HG03342 (cell line): ENCODE data around the gene MFNG.

Source experiments
- ATAC-seq: cut with Tn5 transposase; IDR thresholded peaks from one replicate; pipeline ENCODE4 v1.9.1; 2021; ENCODE audit warnings: mild to moderate bottlenecking, moderate library complexity; ENCODE audit not compliant: unreplicated experiment

Gene MFNG

DNA sequence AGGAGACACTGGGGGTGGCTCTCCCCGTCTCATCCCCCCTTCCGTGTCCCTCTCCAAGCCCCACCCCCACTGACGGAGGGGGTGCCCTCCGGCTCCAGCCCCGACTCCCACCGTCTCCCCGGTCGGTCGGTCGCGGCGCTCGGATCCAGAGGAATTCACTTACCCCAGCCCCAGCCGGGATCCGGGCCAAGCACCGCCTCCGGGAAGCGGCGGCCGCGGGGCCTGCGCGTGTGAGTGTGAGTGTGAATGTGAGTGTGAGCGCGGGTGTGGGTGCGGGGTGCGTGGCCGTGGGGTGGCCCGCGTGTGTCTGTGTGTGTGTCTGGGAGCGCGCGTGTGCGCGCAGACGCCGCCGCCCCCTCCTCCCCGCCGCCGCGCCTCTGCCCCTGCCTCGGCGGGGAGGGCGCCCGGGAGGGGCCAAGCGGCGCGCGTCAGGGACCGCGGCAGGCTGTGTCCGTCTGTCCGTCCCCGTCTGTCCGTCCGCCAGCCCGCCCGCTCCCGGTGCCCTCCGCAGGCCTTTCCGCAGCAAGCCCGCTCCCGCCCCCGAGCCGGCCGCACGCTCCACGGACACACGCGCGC is 59.0 kb downstream of the MFNG start, which contains the start of gene ELFN2:
ELFN2 (minus strand) TSS at position 345 of the 576 bp plus-strand sequence. CDS start 51,945 bp downstream, outside the sequence.
- ATAC-seq, result no peak

DNA sequence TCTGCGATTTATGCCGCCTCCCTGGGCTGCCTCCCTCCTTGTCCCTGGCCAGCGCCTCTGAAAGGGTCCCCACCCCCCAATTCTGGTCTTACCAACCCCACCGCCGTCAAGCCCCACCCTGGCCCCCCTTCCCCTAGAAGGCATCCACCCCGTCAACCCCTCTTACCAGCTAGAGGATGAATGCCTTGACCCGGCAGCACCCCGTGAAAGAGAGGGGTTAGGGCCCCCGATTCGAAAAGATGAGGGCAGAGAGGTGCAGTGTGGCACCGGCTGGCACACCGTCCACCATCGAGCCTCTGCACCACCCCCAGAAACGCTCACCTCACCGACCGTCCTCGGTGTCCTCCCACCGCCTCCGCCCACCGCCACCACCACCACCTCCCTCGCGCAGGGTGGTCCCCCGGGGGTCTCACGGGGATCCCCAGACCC is 59.5 kb downstream of the MFNG start:
- ATAC-seq, result no peak

DNA sequence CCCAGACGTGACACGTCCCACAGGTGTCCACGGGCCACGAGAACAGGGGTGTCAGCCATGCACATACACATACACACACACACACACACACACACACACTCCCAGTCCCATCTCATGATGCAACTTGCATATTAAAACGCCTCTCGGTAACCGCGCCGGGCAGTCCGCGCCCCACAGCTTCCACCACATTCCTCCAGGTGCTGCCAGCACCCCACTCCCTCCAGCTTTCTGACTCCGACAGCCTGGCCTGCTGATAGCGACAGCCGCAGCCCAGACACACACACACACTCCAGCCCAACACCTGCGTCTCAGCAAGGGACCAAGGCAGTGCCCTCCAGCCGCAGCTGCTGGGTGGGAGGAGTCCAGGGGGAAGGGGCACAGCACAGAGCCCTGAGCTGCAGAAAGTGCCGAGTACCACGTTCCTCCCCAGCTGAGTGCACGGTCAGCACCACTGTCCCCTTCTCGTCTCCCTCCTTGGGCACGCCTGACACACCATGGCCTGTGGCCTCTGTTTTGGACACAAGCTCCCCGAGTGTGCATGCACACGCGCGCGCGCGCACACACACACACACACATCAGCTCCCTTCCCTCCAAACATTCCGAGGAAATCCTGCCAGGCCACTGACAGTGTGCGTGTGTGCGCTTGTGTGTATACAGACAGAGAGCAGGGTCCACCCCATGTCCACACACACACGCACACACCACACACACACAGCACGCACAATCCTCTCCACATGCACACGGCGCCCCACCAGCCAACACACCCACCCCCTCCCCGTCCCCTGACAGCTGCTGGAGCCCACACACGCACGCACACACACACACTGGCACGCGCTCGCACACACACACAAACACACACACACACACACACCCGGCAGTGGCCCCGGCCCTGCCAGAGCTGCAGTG is 60.1 kb downstream of the MFNG start:
- no peak for ATAC-seq

DNA sequence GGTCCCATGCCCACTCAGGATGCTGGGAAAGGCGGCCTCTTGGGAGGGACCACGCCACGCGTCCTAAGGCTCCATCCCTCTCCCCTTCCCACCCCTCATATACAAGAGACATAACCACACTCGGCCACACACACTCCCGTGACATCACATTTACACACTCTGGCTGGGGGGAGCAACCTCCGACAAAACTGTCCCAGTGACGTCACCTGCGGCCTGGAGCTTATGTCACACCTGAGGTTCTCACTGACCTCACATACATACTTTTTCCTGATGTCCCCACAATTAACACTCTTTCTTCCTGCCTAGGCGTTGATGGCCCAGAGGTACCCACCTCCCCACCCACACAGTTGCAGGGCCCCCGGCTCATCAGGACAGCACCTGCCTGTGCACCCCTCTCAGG is 60.8 kb downstream of the MFNG start:
- ATAC-seq, result no peak

DNA sequence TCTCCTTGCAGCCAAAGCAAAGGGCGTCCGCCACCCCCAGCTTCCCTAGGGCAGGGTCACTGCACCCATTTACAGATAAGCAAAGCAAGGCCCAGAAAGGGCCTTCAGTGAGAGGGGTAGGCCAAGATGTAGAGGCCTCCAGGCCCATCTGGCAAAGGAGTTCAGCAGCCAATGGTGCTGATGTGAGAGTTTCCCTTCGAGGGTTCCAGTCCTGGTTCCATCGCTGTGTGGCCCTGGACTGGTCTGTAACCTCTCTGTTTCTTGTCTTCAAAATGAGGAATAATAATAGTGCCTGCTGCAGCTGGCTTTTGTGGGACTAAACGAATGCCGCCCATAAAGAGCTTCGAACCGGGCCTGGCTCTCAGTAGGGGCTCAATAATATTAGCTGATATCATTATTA is 62.9 kb downstream of the MFNG start:
- ATAC-seq, result no peak

DNA sequence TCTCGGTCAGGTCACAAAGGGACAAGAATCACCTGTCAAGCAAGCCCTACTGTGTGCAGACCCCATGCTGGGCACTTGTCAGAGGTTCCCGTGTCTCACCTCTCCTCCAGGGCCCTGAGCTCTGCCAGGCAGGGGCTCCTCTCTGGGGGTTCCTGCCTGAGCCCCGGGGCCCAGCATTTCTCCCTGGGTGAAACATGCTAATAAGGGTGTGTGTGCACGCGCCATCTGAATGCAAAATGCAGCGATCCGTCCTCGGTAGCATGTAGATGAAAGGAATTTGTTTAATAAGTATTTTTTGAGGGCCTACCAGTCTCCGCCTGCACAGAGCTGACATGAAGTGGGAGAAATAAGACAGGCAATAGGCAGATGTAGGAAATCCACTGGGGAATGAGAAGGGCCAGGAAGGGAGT is 64.7 kb downstream of the MFNG start:
- no peak for ATAC-seq

DNA sequence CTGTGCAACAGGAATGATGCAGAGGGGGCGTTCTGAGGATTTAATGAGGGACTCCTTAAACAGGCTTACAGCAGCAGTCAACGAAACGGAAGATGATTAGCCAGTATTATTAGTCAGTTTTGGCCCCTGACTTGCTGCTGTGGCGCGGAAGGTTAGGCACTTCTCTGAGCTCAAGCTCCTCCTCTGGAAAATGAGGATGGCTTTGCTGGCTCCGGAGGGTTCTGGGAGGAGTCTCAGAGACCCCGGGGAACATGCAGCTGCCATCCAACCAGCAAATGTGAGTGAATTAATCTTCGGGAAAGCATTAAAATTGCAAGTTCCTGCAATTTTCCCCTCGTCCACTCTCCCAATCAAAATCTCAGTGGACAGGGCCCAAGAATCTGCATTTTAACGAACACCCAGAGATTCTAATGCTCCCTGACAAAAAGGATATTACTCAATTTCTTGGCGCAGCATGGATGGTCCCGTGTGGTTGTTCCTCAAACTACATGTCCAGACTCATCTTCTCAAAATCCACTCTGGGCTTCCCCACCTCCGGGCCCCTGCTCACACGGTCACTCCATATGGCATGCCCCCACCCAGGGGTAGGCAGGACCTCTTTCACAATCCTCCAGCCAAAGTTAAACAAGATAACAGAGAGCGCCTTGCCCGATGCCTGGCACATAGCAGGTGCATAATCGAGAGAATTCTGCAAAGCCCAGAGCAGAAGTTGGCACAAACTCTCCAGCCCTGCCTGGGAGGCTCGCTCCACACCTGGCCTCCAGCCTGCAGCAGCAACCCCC is 65.3 kb downstream of the MFNG start:
- no peak for ATAC-seq

DNA sequence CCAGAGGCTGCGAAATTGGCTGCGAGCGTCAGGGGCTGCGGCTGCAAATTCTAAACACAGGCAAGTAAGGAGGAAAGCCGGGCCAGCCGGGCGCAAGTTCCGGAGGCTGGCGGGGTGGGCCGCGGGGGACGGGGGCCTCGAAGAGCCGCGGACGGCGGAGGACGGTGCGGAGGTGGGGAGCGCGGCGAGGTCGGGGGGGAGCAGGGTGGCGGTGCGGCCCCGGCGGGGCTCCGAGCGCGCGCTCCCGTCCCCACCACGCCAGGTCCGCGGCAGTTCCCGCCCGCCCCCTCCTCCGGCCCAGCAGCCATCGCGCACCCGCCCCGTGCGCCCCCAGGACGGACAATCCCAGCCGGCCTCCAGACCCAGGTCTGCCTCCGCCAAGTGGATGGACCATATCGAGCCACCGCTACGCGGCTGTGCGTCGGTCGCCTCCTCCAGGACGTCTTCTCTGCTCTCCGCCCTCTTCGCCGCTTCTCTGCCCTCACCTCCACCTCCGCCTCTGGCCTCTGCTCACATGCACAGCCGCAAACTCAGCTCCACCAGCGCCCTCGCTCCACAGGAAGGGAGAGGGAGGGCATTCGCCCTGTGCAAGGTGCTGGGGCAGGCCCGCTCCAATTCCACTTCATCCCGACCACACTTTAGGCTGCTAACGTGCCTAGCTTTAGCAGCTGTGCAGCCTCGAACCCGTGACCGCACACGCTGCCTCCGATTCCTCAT is 66.1 kb downstream of the MFNG start:
- ATAC-seq, result no peak

DNA sequence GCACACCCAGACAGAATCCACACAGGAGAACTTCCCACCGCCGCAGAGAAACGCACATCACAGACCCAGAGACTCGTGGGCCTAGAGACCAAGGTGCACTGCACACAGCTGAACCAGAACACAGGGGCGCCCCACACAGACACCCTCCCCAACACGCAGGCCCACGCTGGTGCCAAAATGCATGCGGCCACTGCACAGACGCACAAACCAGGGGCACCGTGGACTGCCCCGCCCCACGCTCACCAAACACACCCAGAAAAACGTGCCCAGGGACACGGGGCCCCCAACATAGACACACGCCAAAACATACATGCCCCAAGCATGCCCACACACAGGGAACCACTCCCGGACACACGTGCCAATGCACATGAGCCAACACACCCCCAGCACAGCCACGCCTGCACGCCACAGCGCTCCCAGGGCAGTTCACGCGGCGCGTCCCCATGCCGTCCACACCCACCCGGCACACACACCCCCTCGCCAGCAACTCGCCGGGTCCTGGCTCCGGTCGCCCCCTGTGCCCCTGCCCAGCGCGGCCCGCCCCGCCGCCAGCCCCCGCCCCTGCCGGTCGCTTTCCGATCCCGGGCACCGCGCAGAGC is 66.7 kb downstream of the MFNG start:
- ATAC-seq, result no peak
